ENCODE data around the gene PNMA8C. TPM values are rescaled to one million over a fixed set of nuclear protein-coding genes. Genes with fewer than 3 reads are reported as not detected.
"Not testable (repeated sequence)": the region's sequence is repeated elsewhere in the genome, so short reads cannot be mapped to it uniquely, and the experiment has no call there.

PNMA8C gene
- total RNA-seq, 4 donors from 2014 or later: 0.13 TPM; not detected in 3

DNA sequence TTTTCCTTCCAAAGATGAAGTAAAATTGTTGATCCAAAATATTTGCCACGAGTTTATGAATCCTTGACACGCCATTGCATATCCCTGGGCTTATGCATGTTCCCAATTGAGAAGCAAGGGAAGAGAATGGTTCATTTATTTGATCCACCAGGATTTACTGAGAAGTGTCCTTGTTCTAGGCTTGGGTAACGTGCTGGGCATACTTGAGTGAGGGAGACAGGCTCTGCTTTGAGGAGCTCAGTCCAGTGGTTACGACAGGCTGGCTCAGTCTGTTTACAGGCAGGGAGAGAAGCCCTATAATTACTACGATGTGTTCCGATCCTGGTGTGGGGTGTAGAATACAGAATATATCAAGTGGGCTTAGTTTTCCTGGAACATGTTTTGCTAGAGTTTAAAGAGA is 6.3 kb upstream of the PNMA8C start:
- no peak for DNase-seq (ENCODE audit: low spot score in 2 of 2)
- H3K9me3 ChIP-seq: no peaks in the 10 kb centered on the region
- TF ChIP-seq, protein P1, sequence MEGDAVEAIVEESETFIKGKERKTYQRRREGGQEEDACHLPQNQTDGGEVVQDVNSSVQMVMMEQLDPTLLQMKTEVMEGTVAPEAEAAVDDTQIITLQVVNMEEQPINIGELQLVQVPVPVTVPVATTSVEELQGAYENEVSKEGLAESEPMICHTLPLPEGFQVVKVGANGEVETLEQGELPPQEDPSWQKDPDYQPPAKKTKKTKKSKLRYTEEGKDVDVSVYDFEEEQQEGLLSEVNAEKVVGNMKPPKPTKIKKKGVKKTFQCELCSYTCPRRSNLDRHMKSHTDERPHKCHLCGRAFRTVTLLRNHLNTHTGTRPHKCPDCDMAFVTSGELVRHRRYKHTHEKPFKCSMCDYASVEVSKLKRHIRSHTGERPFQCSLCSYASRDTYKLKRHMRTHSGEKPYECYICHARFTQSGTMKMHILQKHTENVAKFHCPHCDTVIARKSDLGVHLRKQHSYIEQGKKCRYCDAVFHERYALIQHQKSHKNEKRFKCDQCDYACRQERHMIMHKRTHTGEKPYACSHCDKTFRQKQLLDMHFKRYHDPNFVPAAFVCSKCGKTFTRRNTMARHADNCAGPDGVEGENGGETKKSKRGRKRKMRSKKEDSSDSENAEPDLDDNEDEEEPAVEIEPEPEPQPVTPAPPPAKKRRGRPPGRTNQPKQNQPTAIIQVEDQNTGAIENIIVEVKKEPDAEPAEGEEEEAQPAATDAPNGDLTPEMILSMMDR (IDR thresholded peaks at IDR 0.05): no peak
- TF ChIP-seq POLR2AphosphoS5 (IDR thresholded peaks at IDR 0.05) (no peak), EP300 (IDR thresholded peaks at IDR 0.05) (no peak), POLR2A (IDR thresholded peaks at IDR 0.05) (no peak)
- H3K27me3 ChIP-seq: peaks cover 15% of the 10 kb centered on the region
- no peak overlapping the region for H3K4me3 ChIP-seq
- no peak overlapping the region for H3K27ac ChIP-seq
- H3K36me3 ChIP-seq: no peaks in the 10 kb centered on the region
- H3K4me1 ChIP-seq: no peaks in the 10 kb centered on the region
- 47% methylated on average over 6 of the region's 6 CpGs for WGBS

DNA sequence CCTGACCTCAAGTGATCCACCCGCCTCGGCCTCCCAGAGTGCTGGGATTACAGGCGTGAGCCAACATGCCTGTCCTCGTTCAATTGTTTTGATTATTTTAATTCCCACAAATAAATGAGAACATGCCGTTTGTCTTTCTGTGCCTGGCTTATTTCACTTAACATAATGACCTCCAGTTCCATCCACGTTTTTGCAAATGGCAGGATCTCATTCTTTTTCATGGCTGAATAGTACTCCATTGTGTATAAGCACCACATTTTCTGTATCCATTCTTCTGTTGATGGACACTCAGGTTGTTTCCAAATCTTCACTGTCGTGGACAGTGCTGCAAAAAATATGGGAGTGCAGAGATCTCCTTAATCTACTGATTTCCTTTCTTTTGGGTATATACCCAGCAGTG is 4.7 kb upstream of the PNMA8C start:
- H3K9me3 ChIP-seq; H3K36me3 ChIP-seq; H3K4me1 ChIP-seq; H3K4me3 ChIP-seq; DNase-seq (ENCODE audit: low spot score in 2 of 2); H3K27ac ChIP-seq: not testable (repeated sequence)
- 69% methylated on average over 7 of the region's 7 CpGs for WGBS
- H3K27me3 ChIP-seq: peaks cover 26% of the 10 kb centered on the region

DNA sequence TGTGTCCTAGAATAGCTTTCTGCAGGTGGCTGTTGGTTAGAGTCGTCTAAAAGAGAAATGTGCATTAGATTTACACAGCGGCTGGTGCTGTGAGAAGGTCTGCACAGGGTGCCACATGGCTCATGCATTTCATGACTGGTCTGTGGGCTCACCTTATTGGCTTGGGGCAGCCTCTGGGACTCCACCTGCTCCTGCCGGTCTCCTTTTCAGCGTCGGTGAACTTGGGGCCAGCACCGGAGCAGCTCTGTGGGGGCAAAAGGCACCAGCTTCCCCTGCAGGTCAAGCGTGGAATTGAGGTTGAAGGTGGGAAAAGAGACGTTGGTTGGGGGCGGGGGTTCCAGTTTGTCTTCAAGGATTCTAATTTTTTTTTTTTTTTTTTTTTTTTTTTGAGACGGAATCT is 3.1 kb upstream of the PNMA8C start:
- no peaks in the 10 kb centered on the region for H3K9me3 ChIP-seq
- peaks cover 14% of the 10 kb centered on the region for H3K4me1 ChIP-seq
- no peak overlapping the region for H3K4me3 ChIP-seq
- H3K27me3 ChIP-seq: peaks cover 41% of the 10 kb centered on the region
- DNase-seq (ENCODE audit: low spot score in 2 of 2): no peak
- WGBS: 59% methylated on average over 10 of the region's 10 CpGs
- TF ChIP-seq POLR2AphosphoS5 (IDR thresholded peaks at IDR 0.05): no peak
- no peak for TF ChIP-seq EP300 (IDR thresholded peaks at IDR 0.05)
- TF ChIP-seq, protein P1 (IDR thresholded peaks at IDR 0.05): no peak
- no peak for TF ChIP-seq POLR2A (IDR thresholded peaks at IDR 0.05)
- no peaks in the 10 kb centered on the region for H3K36me3 ChIP-seq
- no peak overlapping the region for H3K27ac ChIP-seq

DNA sequence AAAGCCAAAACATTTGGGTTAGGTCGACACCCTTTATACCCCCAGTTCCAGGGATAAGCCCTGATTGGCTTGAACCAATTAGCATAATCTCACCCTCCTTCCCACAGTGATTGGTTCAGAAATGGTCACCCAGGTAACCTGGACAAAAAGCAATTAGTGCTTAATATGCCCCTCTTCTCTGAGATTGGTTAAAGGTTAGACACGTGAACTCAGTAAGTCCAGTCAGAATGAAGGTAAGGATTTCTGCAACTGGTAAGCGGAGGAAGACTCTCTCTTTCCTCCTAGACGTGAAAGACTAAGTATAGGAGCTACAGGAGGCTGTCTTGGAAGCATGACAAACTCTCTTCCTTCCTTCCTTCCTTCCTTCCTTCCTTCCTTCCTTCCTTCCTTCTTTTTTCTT is 1.3 kb upstream of the PNMA8C start:
- 80% methylated on average over 4 of the region's 4 CpGs for WGBS
- H3K27ac ChIP-seq: no peak overlapping the region
- H3K27me3 ChIP-seq: peaks cover 55% of the 10 kb centered on the region
- H3K4me3 ChIP-seq: no peak overlapping the region
- TF ChIP-seq, protein P1 (IDR thresholded peaks at IDR 0.05): no peak
- no peak for TF ChIP-seq POLR2AphosphoS5 (IDR thresholded peaks at IDR 0.05)
- TF ChIP-seq POLR2A (IDR thresholded peaks at IDR 0.05): no peak
- no peak for TF ChIP-seq EP300 (IDR thresholded peaks at IDR 0.05)
- no peaks in the 10 kb centered on the region for H3K9me3 ChIP-seq
- DNase-seq (ENCODE audit: low spot score in 2 of 2): no peak
- H3K4me1 ChIP-seq: peaks cover 24% of the 10 kb centered on the region
- H3K36me3 ChIP-seq: no peaks in the 10 kb centered on the region

DNA sequence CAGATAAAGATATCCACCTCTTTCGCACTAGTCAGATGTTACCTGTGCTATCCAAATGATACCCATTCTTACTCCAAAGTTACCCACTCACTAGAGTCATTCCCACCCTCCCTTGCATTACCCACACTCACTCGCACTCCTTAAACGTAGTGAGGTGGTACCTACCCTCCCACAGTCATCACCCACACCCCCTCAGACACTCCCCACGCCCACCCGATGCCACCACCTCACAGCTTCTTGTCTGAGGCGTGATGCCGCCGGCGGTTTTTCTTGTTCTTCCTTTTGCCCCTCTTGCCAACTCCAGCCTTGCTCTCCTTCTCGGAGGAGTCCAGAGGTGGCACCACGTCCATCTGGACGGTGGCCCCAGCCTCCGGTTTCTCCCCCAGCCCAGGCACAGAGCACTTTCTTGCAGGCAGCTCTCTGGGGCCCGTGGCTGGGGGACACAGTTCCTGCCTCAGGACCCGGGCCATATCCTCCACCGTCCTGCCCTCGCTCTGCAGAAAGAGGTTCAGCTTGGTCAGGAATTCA is 1.2 kb downstream of the PNMA8C start:
- Histone ChIP-seq H3K36me3 (no peaks in the 10 kb centered on the region), H3K4me3 (no peak overlapping the region), H3K27ac (no peak overlapping the region), H3K4me1 (peaks cover 24% of the 10 kb centered on the region), H3K27me3 (peaks cover 48% of the 10 kb centered on the region), H3K9me3 (no peaks in the 10 kb centered on the region)
- 87% methylated on average over 13 of the region's 17 CpGs for whole genome bisulfite sequencing
- TF ChIP-seq EP300 (IDR thresholded peaks at IDR 0.05): no peak
- TF ChIP-seq, protein P1 (IDR thresholded peaks at IDR 0.05): no peak
- no peak for TF ChIP-seq POLR2AphosphoS5 (IDR thresholded peaks at IDR 0.05)
- TF ChIP-seq POLR2A (IDR thresholded peaks at IDR 0.05): no peak
- DNase-seq (ENCODE audit: low spot score in 2 of 2): no peak
